ENCODE results near the gene NUBP2.

The NUBP2 gene

GRCh38 chr16:1785846-1786170 is 3.0 kb downstream of the NUBP2 start:
- Histone ChIP-seq H3K27me3 (ENCODE audit: control insufficient read depth in 1 of 2, insufficient read depth in 2 of 2, low read length in 2 of 2) (no peaks in the 10 kb centered on the region), H3K27ac (ENCODE audit: low read depth, low read length) (no peak overlapping the region), H3K4me1 (ENCODE audit: control insufficient read depth in 1 of 2, insufficient read depth in 2 of 2, low read length in 2 of 2) (peaks cover 8 to 20% of the 10 kb centered on the region in 2 donors), H3K4me3 (ENCODE audit: low read depth in 1 of 2, low read length in 2 of 2) (no peak overlapping the region), H3K9me3 (ENCODE audit: control insufficient read depth in 1 of 2, low read length in 2 of 2) (no peaks in the 10 kb centered on the region), H3K9ac (ENCODE audit: low read depth in 1 of 2, low read length in 2 of 2) (no peak overlapping the region), H3K36me3 (ENCODE audit: control insufficient read depth in 1 of 2, insufficient read depth in 2 of 2, low read length in 2 of 2) (peaks cover 4 to 40% of the 10 kb centered on the region in 2 donors)

- H3K36me3 ChIP-seq (ENCODE audit: control insufficient read depth in 1 of 2, insufficient read depth in 2 of 2, low read length in 2 of 2), result peaks cover 4 to 36% of the 10 kb centered on the region in 2 donors
Measured at GRCh38 chr16:1786242-1787055, 3.7 kb downstream of the NUBP2 start.

DNA sequence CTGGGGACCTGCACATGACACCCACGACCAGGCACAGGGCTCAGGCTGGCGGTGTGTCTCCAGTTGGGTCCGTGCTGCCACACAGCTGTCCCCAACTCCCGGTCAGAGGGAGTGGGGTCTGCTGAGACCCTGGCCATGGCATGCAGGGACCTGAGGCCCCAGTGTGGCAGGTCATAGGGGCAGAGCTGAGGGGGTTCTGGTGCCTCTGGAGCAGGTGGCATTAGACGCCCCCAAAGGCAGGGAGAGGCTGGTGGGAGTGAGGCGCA is 4.2 kb downstream of the NUBP2 start:
- peaks cover 4 to 36% of the 10 kb centered on the region in 2 donors for H3K36me3 ChIP-seq (ENCODE audit: control insufficient read depth in 1 of 2, insufficient read depth in 2 of 2, low read length in 2 of 2)
- peaks cover 0 to 9% of the 10 kb centered on the region in 2 donors for H3K4me1 ChIP-seq (ENCODE audit: control insufficient read depth in 1 of 2, insufficient read depth in 2 of 2, low read length in 2 of 2)
- H3K27ac ChIP-seq (ENCODE audit: low read depth, low read length), result no peak overlapping the region

More at GRCh38 chr16:1786242-1787055, 3.7 kb downstream of the NUBP2 start:
- H3K9me3 ChIP-seq (ENCODE audit: control insufficient read depth in 1 of 2, low read length in 2 of 2), result no peaks in the 10 kb centered on the region
- H3K4me3 ChIP-seq (ENCODE audit: low read depth in 1 of 2, low read length in 2 of 2), result no peak overlapping the region
- peaks cover 2 to 14% of the 10 kb centered on the region in 2 donors for H3K4me1 ChIP-seq (ENCODE audit: control insufficient read depth in 1 of 2, insufficient read depth in 2 of 2, low read length in 2 of 2)
- H3K27me3 ChIP-seq (ENCODE audit: control insufficient read depth in 1 of 2, insufficient read depth in 2 of 2, low read length in 2 of 2), result no peaks in the 10 kb centered on the region
- no peak overlapping the region for H3K9ac ChIP-seq (ENCODE audit: low read depth in 1 of 2, low read length in 2 of 2)
- no peak overlapping the region for H3K27ac ChIP-seq (ENCODE audit: low read depth, low read length)

DNA sequence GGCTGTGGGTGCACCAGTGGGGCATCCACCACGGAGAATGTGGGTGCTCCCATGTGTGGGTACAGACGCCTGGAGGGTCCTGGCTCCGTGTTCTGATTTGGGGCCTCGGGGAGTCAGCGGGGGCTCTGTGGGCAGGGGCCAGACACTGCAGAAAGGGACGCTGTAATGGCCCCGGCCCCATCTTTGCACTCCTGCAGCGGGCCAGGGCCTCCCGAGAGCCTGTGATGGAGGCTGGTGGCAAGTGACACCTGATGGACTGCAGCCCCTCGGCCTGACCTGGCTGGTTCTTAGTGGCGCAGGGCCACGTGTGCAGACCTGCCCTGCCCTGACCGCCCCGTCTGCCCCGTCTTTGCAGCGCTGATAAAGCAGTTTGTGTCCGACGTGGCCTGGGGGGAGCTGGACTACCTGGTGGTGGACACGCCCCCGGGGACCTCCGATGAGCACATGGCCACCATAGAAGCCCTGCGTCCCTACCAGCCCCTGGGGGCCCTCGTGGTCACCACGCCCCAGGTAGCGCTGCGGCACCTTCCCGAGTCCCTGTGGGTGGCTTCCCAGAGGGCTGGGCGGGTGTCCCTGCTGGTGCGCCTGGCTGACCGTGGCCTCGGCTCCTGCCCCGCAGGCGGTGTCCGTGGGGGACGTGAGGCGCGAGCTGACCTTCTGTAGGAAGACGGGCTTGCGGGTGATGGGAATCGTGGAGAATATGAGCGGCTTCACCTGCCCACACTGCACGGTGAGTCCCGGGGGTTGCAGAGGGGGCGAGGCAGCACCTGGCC is 4.7 kb downstream of the NUBP2 start:
- Histone ChIP-seq H3K4me3 (ENCODE audit: low read depth in 1 of 2, low read length in 2 of 2) (no peak overlapping the region), H3K9ac (ENCODE audit: low read depth in 1 of 2, low read length in 2 of 2) (no peak overlapping the region), H3K27ac (ENCODE audit: low read depth, low read length) (no peak overlapping the region), H3K9me3 (ENCODE audit: control insufficient read depth in 1 of 2, low read length in 2 of 2) (no peaks in the 10 kb centered on the region), H3K4me1 (ENCODE audit: control insufficient read depth in 1 of 2, insufficient read depth in 2 of 2, low read length in 2 of 2) (peaks cover 0 to 9% of the 10 kb centered on the region in 2 donors), H3K27me3 (ENCODE audit: control insufficient read depth in 1 of 2, insufficient read depth in 2 of 2, low read length in 2 of 2) (no peaks in the 10 kb centered on the region), H3K36me3 (ENCODE audit: control insufficient read depth in 1 of 2, insufficient read depth in 2 of 2, low read length in 2 of 2) (peaks cover 4 to 36% of the 10 kb centered on the region in 2 donors)

More for the DNA sequence above, 4.2 kb downstream of the NUBP2 start:
- Histone ChIP-seq H3K4me3 (ENCODE audit: low read depth in 1 of 2, low read length in 2 of 2) (no peak overlapping the region), H3K9ac (ENCODE audit: low read depth in 1 of 2, low read length in 2 of 2) (no peak overlapping the region), H3K9me3 (ENCODE audit: control insufficient read depth in 1 of 2, low read length in 2 of 2) (no peaks in the 10 kb centered on the region), H3K27me3 (ENCODE audit: control insufficient read depth in 1 of 2, insufficient read depth in 2 of 2, low read length in 2 of 2) (no peaks in the 10 kb centered on the region)

DNA sequence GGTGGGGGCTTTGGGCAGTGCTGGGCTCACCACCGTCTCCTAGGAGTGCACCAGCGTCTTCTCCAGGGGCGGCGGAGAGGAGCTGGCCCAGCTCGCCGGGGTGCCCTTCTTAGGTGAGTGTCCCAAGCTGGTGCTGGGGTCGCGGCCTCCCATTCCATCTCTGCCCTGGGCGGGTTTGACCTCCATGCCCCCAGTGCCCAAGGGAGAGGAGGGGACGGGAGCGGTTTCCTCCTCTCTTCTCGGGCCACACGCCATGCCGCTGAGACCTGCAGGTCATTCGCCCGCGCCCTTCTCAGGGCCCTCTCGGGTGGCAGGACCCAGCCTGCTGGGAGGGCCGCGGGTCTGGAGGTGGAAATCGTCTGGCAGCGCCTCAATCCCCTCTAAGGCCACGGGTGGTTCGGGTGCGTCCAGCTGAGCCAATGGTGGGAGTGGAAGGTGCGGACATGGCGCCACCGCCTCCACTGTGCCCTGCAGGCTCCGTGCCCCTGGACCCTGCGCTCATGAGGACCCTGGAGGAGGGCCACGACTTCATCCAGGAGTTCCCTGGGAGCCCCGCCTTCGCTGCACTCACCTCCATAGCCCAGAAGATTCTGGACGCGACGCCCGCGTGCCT is 5.4 kb downstream of the NUBP2 start:
- Histone ChIP-seq H3K4me1 (ENCODE audit: control insufficient read depth in 1 of 2, insufficient read depth in 2 of 2, low read length in 2 of 2) (peaks cover 0 to 9% of the 10 kb centered on the region in 2 donors), H3K27me3 (ENCODE audit: control insufficient read depth in 1 of 2, insufficient read depth in 2 of 2, low read length in 2 of 2) (no peaks in the 10 kb centered on the region), H3K9ac (ENCODE audit: low read depth in 1 of 2, low read length in 2 of 2) (no peak overlapping the region), H3K9me3 (ENCODE audit: control insufficient read depth in 1 of 2, low read length in 2 of 2) (no peaks in the 10 kb centered on the region), H3K36me3 (ENCODE audit: control insufficient read depth in 1 of 2, insufficient read depth in 2 of 2, low read length in 2 of 2) (peaks cover 4 to 36% of the 10 kb centered on the region in 2 donors), H3K4me3 (ENCODE audit: low read depth in 1 of 2, low read length in 2 of 2) (no peak overlapping the region), H3K27ac (ENCODE audit: low read depth, low read length) (no peak overlapping the region)

GRCh38 chr16:1788708-1789100 is 5.9 kb downstream of the NUBP2 start:
- H3K9me3 ChIP-seq (ENCODE audit: control insufficient read depth in 1 of 2, low read length in 2 of 2), result no peaks in the 10 kb centered on the region
- peaks cover 4 to 36% of the 10 kb centered on the region in 2 donors for H3K36me3 ChIP-seq (ENCODE audit: control insufficient read depth in 1 of 2, insufficient read depth in 2 of 2, low read length in 2 of 2)
- no peaks in the 10 kb centered on the region for H3K27me3 ChIP-seq (ENCODE audit: control insufficient read depth in 1 of 2, insufficient read depth in 2 of 2, low read length in 2 of 2)
- no peak overlapping the region for H3K27ac ChIP-seq (ENCODE audit: low read depth, low read length)
- H3K4me1 ChIP-seq (ENCODE audit: control insufficient read depth in 1 of 2, insufficient read depth in 2 of 2, low read length in 2 of 2), result peaks cover 0 to 9% of the 10 kb centered on the region in 2 donors
- no peak overlapping the region for H3K9ac ChIP-seq (ENCODE audit: low read depth in 1 of 2, low read length in 2 of 2)
- no peak overlapping the region for H3K4me3 ChIP-seq (ENCODE audit: low read depth in 1 of 2, low read length in 2 of 2)

- no peak overlapping the region for H3K9ac ChIP-seq (ENCODE audit: low read depth in 1 of 2, low read length in 2 of 2)
- no peaks in the 10 kb centered on the region for H3K9me3 ChIP-seq (ENCODE audit: control insufficient read depth in 1 of 2, low read length in 2 of 2)
- H3K36me3 ChIP-seq (ENCODE audit: control insufficient read depth in 1 of 2, insufficient read depth in 2 of 2, low read length in 2 of 2), result peaks cover 4 to 36% of the 10 kb centered on the region in 2 donors
- peaks cover 0 to 5% of the 10 kb centered on the region in 2 donors for H3K4me1 ChIP-seq (ENCODE audit: control insufficient read depth in 1 of 2, insufficient read depth in 2 of 2, low read length in 2 of 2)
- H3K4me3 ChIP-seq (ENCODE audit: low read depth in 1 of 2, low read length in 2 of 2), result no peak overlapping the region
- H3K27ac ChIP-seq (ENCODE audit: low read depth, low read length), result no peak overlapping the region
- H3K27me3 ChIP-seq (ENCODE audit: control insufficient read depth in 1 of 2, insufficient read depth in 2 of 2, low read length in 2 of 2), result no peaks in the 10 kb centered on the region
Measured at GRCh38 chr16:1789643-1790045, 6.9 kb downstream of the NUBP2 start.

DNA sequence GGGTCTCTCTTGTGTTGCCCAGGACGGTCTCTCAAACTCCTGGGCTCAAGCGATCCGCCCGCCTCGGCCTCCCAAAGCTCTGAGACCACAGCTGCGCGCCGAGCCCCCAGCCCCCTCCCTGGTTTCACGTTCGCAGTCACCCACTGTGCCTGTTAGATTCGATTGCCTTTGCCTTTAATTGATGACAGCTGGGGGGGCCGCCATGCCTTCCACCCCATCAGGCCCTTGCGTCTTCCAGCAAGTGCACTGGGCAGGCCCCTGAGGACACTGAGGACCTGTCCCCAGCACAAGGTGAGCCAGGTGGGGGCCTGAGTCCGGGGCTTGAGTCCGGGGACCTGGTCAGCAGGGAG is 7.5 kb downstream of the NUBP2 start:
- Histone ChIP-seq H3K9me3 (ENCODE audit: control insufficient read depth in 1 of 2, low read length in 2 of 2) (no peaks in the 10 kb centered on the region), H3K4me1 (ENCODE audit: control insufficient read depth in 1 of 2, insufficient read depth in 2 of 2, low read length in 2 of 2) (peaks cover 0 to 1% of the 10 kb centered on the region in 2 donors), H3K27me3 (ENCODE audit: control insufficient read depth in 1 of 2, insufficient read depth in 2 of 2, low read length in 2 of 2) (no peaks in the 10 kb centered on the region), H3K36me3 (ENCODE audit: control insufficient read depth in 1 of 2, insufficient read depth in 2 of 2, low read length in 2 of 2) (peaks cover 4 to 36% of the 10 kb centered on the region in 2 donors), H3K9ac (ENCODE audit: low read depth in 1 of 2, low read length in 2 of 2) (no peak overlapping the region), H3K4me3 (ENCODE audit: low read depth in 1 of 2, low read length in 2 of 2) (no peak overlapping the region), H3K27ac (ENCODE audit: low read depth, low read length) (no peak overlapping the region)

DNA sequence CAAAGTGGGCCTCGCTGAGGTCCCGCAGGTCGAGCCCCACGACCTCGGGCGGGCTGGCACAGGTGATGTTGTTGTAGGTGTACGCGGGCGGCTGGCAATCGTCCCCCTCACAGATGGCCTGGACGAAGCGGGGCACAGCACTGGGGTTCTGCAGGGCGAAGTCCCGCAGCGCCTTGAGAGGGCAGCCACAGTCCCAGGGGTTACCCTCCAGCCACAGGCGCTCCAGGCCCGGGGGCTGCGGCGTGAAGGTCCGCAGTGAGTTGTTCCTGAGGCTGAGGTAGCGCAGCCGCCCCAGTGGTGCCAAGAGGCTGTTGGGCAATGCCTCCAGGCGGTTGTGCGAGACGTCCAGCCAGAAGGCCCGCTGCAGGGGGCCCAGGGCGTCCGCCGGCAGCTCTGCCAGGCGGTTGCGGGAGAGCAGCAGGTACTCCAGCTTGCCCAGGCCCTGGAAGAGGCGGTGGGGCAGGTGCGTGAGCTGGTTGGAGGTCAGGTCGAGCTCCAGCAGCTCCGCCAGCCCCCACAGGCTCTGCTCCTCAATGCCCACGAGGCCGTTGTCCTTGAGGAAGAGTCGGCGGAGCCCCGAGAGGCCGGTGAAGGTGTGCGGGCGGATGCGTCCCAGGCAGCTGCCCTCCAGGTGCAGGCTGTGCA is 8.0 kb downstream of the NUBP2 start:
- Histone ChIP-seq H3K36me3 (ENCODE audit: control insufficient read depth in 1 of 2, insufficient read depth in 2 of 2, low read length in 2 of 2) (peaks cover 4 to 34% of the 10 kb centered on the region in 2 donors), H3K4me1 (ENCODE audit: control insufficient read depth in 1 of 2, insufficient read depth in 2 of 2, low read length in 2 of 2) (no peaks in the 10 kb centered on the region), H3K4me3 (ENCODE audit: low read depth in 1 of 2, low read length in 2 of 2) (no peak overlapping the region), H3K9ac (ENCODE audit: low read depth in 1 of 2, low read length in 2 of 2) (no peak overlapping the region), H3K9me3 (ENCODE audit: control insufficient read depth in 1 of 2, low read length in 2 of 2) (no peaks in the 10 kb centered on the region), H3K27ac (ENCODE audit: low read depth, low read length) (no peak overlapping the region), H3K27me3 (ENCODE audit: control insufficient read depth in 1 of 2, insufficient read depth in 2 of 2, low read length in 2 of 2) (no peaks in the 10 kb centered on the region)
